Natural killer cell (primary cell): ENCODE measurements around the gene ZNF236. TPM values are rescaled to one million over a fixed set of nuclear protein-coding genes. Genes with fewer than 3 reads are reported as not detected.

Experiments used
- ATAC-seq, 3 donors: fragments of 150-1000 bp in 2 of 3; fragments of 200-7000 bp in 1 of 3; cut with Tn5 transposase; 1 replicate in 1 of 3; 2 replicates in 2 of 3; pipeline ENCODE4 v1.10.0; 2021; ENCODE audit warnings: mild to moderate bottlenecking in 2 of 3, moderate library complexity in 2 of 3
- DNase-seq, 2 donors: peaks; one replicate each; pipeline versions ENCODE4 v3.0.0 to v3.0.0-alpha.2; 2013 to 2021; ENCODE audit warnings: mixed read lengths in 1 of 2
- H3K27ac ChIP-seq: one replicate; pipeline ENCODE4 v1.5.1; 2013; ENCODE audit warnings: mild to moderate bottlenecking, low read length
- H3K27me3 ChIP-seq: one replicate; pipeline ENCODE4 v1.6.1; 2013; ENCODE audit warnings: low read length; ENCODE audit not compliant: control insufficient read depth, insufficient read depth
- H3K36me3 ChIP-seq: one replicate; pipeline ENCODE4 v1.6.1; 2013; ENCODE audit warnings: low read length; ENCODE audit not compliant: control insufficient read depth, insufficient read depth
- H3K4me1 ChIP-seq: one replicate; pipeline ENCODE4 v1.6.1; 2013; ENCODE audit warnings: low read length; ENCODE audit not compliant: control insufficient read depth, insufficient read depth
- H3K4me3 ChIP-seq: one replicate; pipeline ENCODE4 v1.5.1; 2013; ENCODE audit warnings: low read length
- H3K9me3 ChIP-seq: one replicate; pipeline ENCODE4 v1.6.1; 2013; ENCODE audit warnings: low read length; ENCODE audit not compliant: control insufficient read depth, insufficient read depth
- H3K27ac Mint-ChIP-seq, 2 donors: one replicate each; pipeline ENCODE4 v1.8.0; 2022; ENCODE audit warnings: mild to moderate bottlenecking in 2 of 2, mixed read lengths in 2 of 2, moderate library complexity in 1 of 2
- H3K27me3 Mint-ChIP-seq, 2 donors: one replicate each; pipeline ENCODE4 v1.8.0; 2022; ENCODE audit warnings: low read depth in 2 of 2, mixed read lengths in 2 of 2
- H3K36me3 Mint-ChIP-seq: one replicate; pipeline ENCODE4 v1.8.0; 2022; ENCODE audit warnings: mixed read lengths
- H3K4me1 Mint-ChIP-seq, 2 donors: one replicate each; pipeline ENCODE4 v1.8.0; 2022; ENCODE audit warnings: mixed read lengths in 2 of 2
- H3K4me3 Mint-ChIP-seq: one replicate; pipeline ENCODE4 v1.8.0; 2022; ENCODE audit warnings: mild to moderate bottlenecking, moderate library complexity, mixed read lengths
- H3K9me3 Mint-ChIP-seq, 2 donors: one replicate each; pipeline ENCODE4 v1.8.0; 2022; ENCODE audit warnings: mixed read lengths in 2 of 2
- CTCF ChIP-seq: fragments of 200-600 bp; IDR thresholded peaks from one replicate; pipeline ENCODE4 v1.8.0; 2022; ENCODE audit warnings: antibody characterized with exemption
- WGBS: methylation state at CpG from one replicate; pipeline ENCODE4 v1.1.7; 2013; ENCODE audit warnings: missing lambda C conversion rate; ENCODE audit not compliant: insufficient coverage; 5-methylcytosine and 5-hydroxymethylcytosine counted together
- intact Hi-C: fragments of 100-400 bp; cut with micrococcal nuclease; formaldehyde crosslinking; loops from one replicate; pipeline ENCODE4 v1.14.2; 2022
- total RNA-seq, 4 donors: library from RNA; stranded (reverse); fragments of 120-200 nt in 1 of 4; gene quantifications; one replicate each; pipeline versions ENCODE4 v1.2.3 to v1.2.4, GENCODE V29; 2013 to 2022

ZNF236 gene
- total RNA-seq, 3 donors from 2014 or later (not counting 1 experiment from before 2014, with no cell fraction given), result 35.1 to 42.2 (median 39.7) TPM

- Mint-ChIP-seq H3K27ac (no peak overlapping the region), H3K27me3 (no peaks in the 10 kb centered on the region), H3K9me3 (no peaks in the 10 kb centered on the region), H3K36me3 (peaks cover 9% of the 10 kb centered on the region), H3K4me1 (peaks cover 5 to 8% of the 10 kb centered on the region in 2 donors), H3K4me3 (no peak overlapping the region)
- DNase-seq (no peak), ATAC-seq (no peak)
- intact Hi-C loops, result no loop called here
- Histone ChIP-seq H3K4me3 (no peak overlapping the region), H3K27ac (no peak overlapping the region), H3K9me3 (no peaks in the 10 kb centered on the region), H3K4me1 (peaks cover 5% of the 10 kb centered on the region), H3K27me3 (no peaks in the 10 kb centered on the region), H3K36me3 (no peaks in the 10 kb centered on the region)
- 90% methylated on average over 31 of the region's 31 CpGs for whole genome bisulfite sequencing
- TF ChIP-seq CTCF, result no peak
Measured at GRCh38 chr18:76979111-76979751, 156.9 kb downstream of the ZNF236 start.

GRCh38 chr18:76979906-76980305, 157.5 kb downstream of the ZNF236 start:
- ATAC-seq, result no peak

GRCh38 chr18:76980663-76981395, 158.5 kb downstream of the ZNF236 start:
- Histone ChIP-seq H3K9me3 (no peaks in the 10 kb centered on the region), H3K36me3 (no peaks in the 10 kb centered on the region), H3K4me3 (no peak overlapping the region), H3K27me3 (no peaks in the 10 kb centered on the region), H3K27ac (peak overlapping the region; percentile 60), H3K4me1 (peaks cover 5% of the 10 kb centered on the region)
- 77% methylated on average over 23 of the region's 23 CpGs for WGBS
- no peak for DNase-seq
- Mint-ChIP-seq H3K4me3 (no peak overlapping the region), H3K27ac (no peak overlapping the region), H3K27me3 (no peaks in the 10 kb centered on the region), H3K36me3 (peaks cover 9% of the 10 kb centered on the region), H3K4me1 (peaks cover 5 to 8% of the 10 kb centered on the region in 2 donors), H3K9me3 (no peaks in the 10 kb centered on the region)
- no peak for TF ChIP-seq CTCF
- intact Hi-C loops, result no loop called here
- no peak for ATAC-seq

More at GRCh38 chr18:76979906-76980305, 157.5 kb downstream of the ZNF236 start:
- H3K27me3 Mint-ChIP-seq, result no peaks in the 10 kb centered on the region
- H3K36me3 Mint-ChIP-seq, result peaks cover 9% of the 10 kb centered on the region
- H3K27ac Mint-ChIP-seq, result no peak overlapping the region
- H3K9me3 ChIP-seq, result no peaks in the 10 kb centered on the region
- H3K9me3 Mint-ChIP-seq, result no peaks in the 10 kb centered on the region
- TF ChIP-seq CTCF, result no peak
- no peak overlapping the region for H3K27ac ChIP-seq
- WGBS, result 96% methylated on average over 17 of the region's 17 CpGs
- H3K4me1 Mint-ChIP-seq, result peaks cover 5 to 8% of the 10 kb centered on the region in 2 donors
- intact Hi-C loops, result no loop called here
- peaks cover 5% of the 10 kb centered on the region for H3K4me1 ChIP-seq
- H3K4me3 Mint-ChIP-seq, result no peak overlapping the region
- no peaks in the 10 kb centered on the region for H3K36me3 ChIP-seq
- no peak for DNase-seq
- no peaks in the 10 kb centered on the region for H3K27me3 ChIP-seq
- no peak overlapping the region for H3K4me3 ChIP-seq
